Trophoblast cell (in vitro differentiated cells and primary cell): ENCODE measurements around the gene KCNN3.

Source experiments
- DNase-seq, 2 donors: peaks; one replicate each; pipeline ENCODE4 v3.0.0-alpha.2; 2016
- H2AFZ ChIP-seq: 2 replicates; pipeline ENCODE4 v1.6.1; 2013; ENCODE audit warnings: low read length, moderate library complexity, mild to moderate bottlenecking; ENCODE audit not compliant: insufficient read depth, poor library complexity
- H2AK5ac ChIP-seq: 2 replicates; pipeline ENCODE4 v1.6.1; 2013; ENCODE audit warnings: mild to moderate bottlenecking, low read length
- H2BK120ac ChIP-seq: 2 replicates; pipeline ENCODE4 v1.6.1; 2013; ENCODE audit warnings: low read length, mild to moderate bottlenecking, moderate library complexity; ENCODE audit not compliant: insufficient read depth, poor library complexity
- H2BK12ac ChIP-seq: 2 replicates; pipeline ENCODE4 v1.6.1; 2013; ENCODE audit warnings: mild to moderate bottlenecking, low read length, moderate library complexity
- H2BK5ac ChIP-seq: 2 replicates; pipeline ENCODE4 v1.6.1; 2013; ENCODE audit warnings: low read length, low read depth, moderate library complexity, mild to moderate bottlenecking; ENCODE audit not compliant: poor library complexity
- H3K14ac ChIP-seq: 2 replicates; pipeline ENCODE4 v1.6.1; 2013; ENCODE audit warnings: mild to moderate bottlenecking, low read length
- H3K18ac ChIP-seq: 2 replicates; pipeline ENCODE4 v1.6.1; 2013; ENCODE audit warnings: mild to moderate bottlenecking, low read length
- H3K23ac ChIP-seq: 2 replicates; pipeline ENCODE4 v1.6.1; 2013; ENCODE audit warnings: low read length
- H3K27ac ChIP-seq: 2 replicates; pipeline ENCODE4 v1.5.1; 2013; ENCODE audit warnings: low read depth, mild to moderate bottlenecking, inconsistent platforms, low read length, moderate library complexity
- H3K27me3 ChIP-seq: 2 replicates; pipeline ENCODE4 v1.6.1; 2013; ENCODE audit warnings: inconsistent platforms, mild to moderate bottlenecking, low read length, moderate library complexity; ENCODE audit not compliant: insufficient read depth
- H3K36me3 ChIP-seq, 2 experiments: 1 replicate in 1 of 2; 2 replicates in 1 of 2; pipeline ENCODE4 v1.6.1; 2013; ENCODE audit warnings: low read length in 2 of 2, mild to moderate bottlenecking in 2 of 2, moderate library complexity in 1 of 2; ENCODE audit not compliant: insufficient read depth in 2 of 2, control insufficient read depth in 1 of 2
- H3K4ac ChIP-seq: 2 replicates; pipeline ENCODE4 v1.6.1; 2013; ENCODE audit warnings: low read depth, mild to moderate bottlenecking, low read length, moderate library complexity
- H3K4me1 ChIP-seq, 2 experiments: 1 replicate in 1 of 2; 2 replicates in 1 of 2; pipeline ENCODE4 v1.6.1; 2013; ENCODE audit warnings: low read length in 2 of 2, mild to moderate bottlenecking in 2 of 2, moderate library complexity in 1 of 2; ENCODE audit not compliant: insufficient read depth in 2 of 2, control insufficient read depth in 1 of 2
- H3K4me2 ChIP-seq: 2 replicates; pipeline ENCODE4 v1.6.1; 2013; ENCODE audit warnings: inconsistent platforms, mild to moderate bottlenecking, low read length, moderate library complexity
- H3K4me3 ChIP-seq: 2 replicates; pipeline ENCODE4 v1.5.1; 2013; ENCODE audit warnings: mild to moderate bottlenecking, low read depth, low read length, inconsistent platforms
- H3K79me1 ChIP-seq: one replicate; pipeline ENCODE4 v1.6.1; 2013; ENCODE audit warnings: low read length
- H3K79me2 ChIP-seq: 2 replicates; pipeline ENCODE4 v1.6.1; 2013; ENCODE audit warnings: low read length, mild to moderate bottlenecking; ENCODE audit not compliant: control insufficient read depth, insufficient read depth, poor library complexity
- H3K9ac ChIP-seq: 2 replicates; pipeline ENCODE4 v1.6.1; 2013; ENCODE audit warnings: mild to moderate bottlenecking, low read length
- H3K9me3 ChIP-seq: 2 replicates; pipeline ENCODE4 v1.6.1; 2013; ENCODE audit warnings: low read depth, mild to moderate bottlenecking, control low read depth, inconsistent platforms, low read length; ENCODE audit not compliant: insufficient read depth
- H4K12ac ChIP-seq: 2 replicates; pipeline ENCODE4 v1.6.1; 2013; ENCODE audit warnings: low read depth, mild to moderate bottlenecking, low read length, moderate library complexity
- H4K8ac ChIP-seq: 2 replicates; pipeline ENCODE4 v1.6.1; 2013; ENCODE audit warnings: low read depth, mild to moderate bottlenecking, low read length, moderate library complexity
- H4K91ac ChIP-seq: one replicate; pipeline ENCODE4 v1.6.1; 2013; ENCODE audit warnings: low read depth, mild to moderate bottlenecking, low read length, moderate library complexity
- WGBS: extraction: QIAGEN DNeasy Blood & Tissue Kit; methylation state at CpG from one replicate; pipeline ENCODE4 v1.1.7; 2013; ENCODE audit warnings: missing lambda C conversion rate; ENCODE audit not compliant: insufficient read length, insufficient coverage; ENCODE audit errors: extremely low coverage; 5-methylcytosine and 5-hydroxymethylcytosine counted together

KCNN3 gene

DNA sequence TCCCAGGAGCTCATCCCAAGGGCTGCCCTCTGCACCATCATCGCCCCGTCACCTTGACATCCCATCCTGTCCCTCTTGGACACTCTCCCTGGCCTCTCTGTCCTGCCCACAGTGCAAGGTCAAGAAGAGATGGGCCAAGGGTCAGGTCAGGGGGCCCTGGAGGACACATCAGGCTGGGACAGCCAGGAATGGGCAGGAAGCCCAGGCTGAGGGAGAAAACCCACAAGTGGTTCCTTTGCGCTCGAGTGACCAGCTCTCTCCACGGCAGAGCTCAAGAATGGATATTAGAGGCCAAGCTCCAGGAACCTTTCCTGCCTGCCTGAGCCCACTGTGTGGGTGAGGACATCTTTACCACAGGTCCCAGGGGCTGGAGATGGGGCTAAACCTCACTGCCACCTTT lies 41.0 kb downstream of the KCNN3 start:
- H4K91ac ChIP-seq, result no peak overlapping the region
- H3K9me3 ChIP-seq, result peaks cover 2% of the 10 kb centered on the region
- no peaks in the 10 kb centered on the region for H3K4me1 ChIP-seq

DNA sequence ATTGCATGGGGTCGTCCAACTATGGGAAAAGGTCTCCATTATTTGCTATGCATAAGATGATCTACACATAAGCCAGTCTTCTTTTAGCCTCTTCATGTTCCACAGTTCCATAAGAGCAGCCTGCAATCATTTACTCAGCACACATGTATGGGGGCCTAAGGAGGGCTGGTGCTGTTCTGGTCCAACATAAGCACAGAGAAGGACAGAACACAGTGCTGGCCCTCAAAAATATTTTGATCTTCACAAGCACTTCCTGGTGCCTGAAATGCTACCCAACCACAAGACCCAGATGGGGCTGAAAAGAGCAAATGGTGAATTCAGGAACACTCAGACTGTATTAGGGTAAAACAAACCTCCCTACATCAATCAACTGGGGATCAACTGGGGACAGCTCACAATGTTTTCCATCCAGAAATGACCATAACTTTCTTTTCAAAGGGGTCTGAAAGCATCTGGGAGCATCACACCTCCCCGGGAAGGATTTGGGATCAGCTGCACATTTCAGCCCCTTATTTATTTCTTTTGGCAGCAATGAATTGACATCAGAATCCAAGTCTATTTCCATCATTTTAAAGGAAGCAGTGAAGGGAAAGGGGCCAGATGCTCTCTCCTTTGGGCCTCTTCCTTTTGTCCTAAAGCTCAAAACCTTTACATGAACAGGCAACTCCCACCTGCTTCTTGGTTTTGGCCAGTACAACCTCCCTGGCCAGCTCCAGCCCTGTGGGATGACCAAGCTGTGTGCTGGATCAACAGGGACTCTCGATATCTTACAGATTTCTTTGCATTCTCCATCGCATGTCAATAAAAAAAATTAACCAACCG lies 45.7 kb downstream of the KCNN3 start:
- Histone ChIP-seq H3K27me3 (no peaks in the 10 kb centered on the region), H3K79me2 (no peaks in the 10 kb centered on the region), H2BK12ac (no peak overlapping the region), H3K23ac (no peak overlapping the region), H2BK120ac (no peak overlapping the region), H4K12ac (no peak overlapping the region), H3K14ac (no peak overlapping the region), H4K91ac (no peak overlapping the region), H4K8ac (no peak overlapping the region), H3K18ac (no peak overlapping the region), H3K79me1 (no peaks in the 10 kb centered on the region), H2AK5ac (no peak overlapping the region), H3K27ac (no peak overlapping the region), H3K9me3 (no peaks in the 10 kb centered on the region), H2BK5ac (no peak overlapping the region), H3K4me2 (no peak overlapping the region), H3K36me3 (no peaks in the 10 kb centered on the region), H2AFZ (no peak overlapping the region), H3K4ac (no peak overlapping the region), H3K4me1 (no peaks in the 10 kb centered on the region), H3K9ac (no peak overlapping the region), H3K4me3 (no peak overlapping the region)
- DNase-seq, result no peak
- no CpG with 5 or more reads among the region's 5 CpGs for WGBS

More for the DNA sequence above, 41.0 kb downstream of the KCNN3 start:
- Histone ChIP-seq H3K36me3 (no peaks in the 10 kb centered on the region), H2BK120ac (no peak overlapping the region), H3K14ac (no peak overlapping the region), H4K8ac (no peak overlapping the region), H3K79me1 (no peaks in the 10 kb centered on the region), H3K4ac (no peak overlapping the region), H2AFZ (no peak overlapping the region), H3K18ac (no peak overlapping the region), H3K23ac (no peak overlapping the region), H3K27ac (no peak overlapping the region), H3K79me2 (no peaks in the 10 kb centered on the region), H3K27me3 (no peaks in the 10 kb centered on the region), H3K9ac (no peak overlapping the region), H2BK5ac (no peak overlapping the region), H3K4me2 (no peak overlapping the region), H2BK12ac (no peak overlapping the region), H3K4me3 (no peak overlapping the region), H2AK5ac (no peak overlapping the region), H4K12ac (no peak overlapping the region)
- no peak for DNase-seq
- no CpG with 5 or more reads among the region's 5 CpGs for WGBS

DNA sequence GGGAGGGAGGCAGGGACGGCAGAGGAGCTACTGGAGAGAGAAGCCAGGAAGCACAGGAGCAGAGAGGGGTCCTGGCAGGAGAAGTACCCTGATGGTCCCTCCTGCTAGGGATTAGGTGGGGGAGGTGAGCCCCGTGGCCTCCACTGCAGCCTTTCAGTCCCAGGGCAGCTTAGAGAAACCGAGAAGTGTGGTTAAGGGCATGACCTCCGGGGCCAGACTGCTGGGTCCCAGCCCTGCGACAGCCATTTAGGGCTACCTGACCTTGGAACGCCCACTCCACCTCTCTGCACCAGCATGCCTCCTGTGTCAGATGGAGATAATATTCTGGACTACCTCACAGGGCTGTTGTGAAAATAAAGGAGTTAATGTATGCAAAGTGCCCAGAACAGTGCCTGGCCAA lies 47.4 kb downstream of the KCNN3 start:
- Histone ChIP-seq H2BK120ac (no peak overlapping the region), H2BK12ac (no peak overlapping the region), H3K4me3 (no peak overlapping the region), H3K27me3 (no peaks in the 10 kb centered on the region), H4K12ac (no peak overlapping the region), H3K79me1 (no peaks in the 10 kb centered on the region), H4K8ac (no peak overlapping the region), H3K14ac (no peak overlapping the region), H3K23ac (no peak overlapping the region), H4K91ac (no peak overlapping the region), H3K79me2 (no peaks in the 10 kb centered on the region), H3K9me3 (no peaks in the 10 kb centered on the region), H3K9ac (no peak overlapping the region), H2AFZ (no peak overlapping the region), H2AK5ac (no peak overlapping the region), H3K18ac (no peak overlapping the region), H2BK5ac (no peak overlapping the region), H3K4ac (no peak overlapping the region), H3K4me1 (no peaks in the 10 kb centered on the region), H3K4me2 (no peak overlapping the region), H3K36me3 (no peaks in the 10 kb centered on the region), H3K27ac (no peak overlapping the region)
- DNase-seq, result no peak
- WGBS, result no CpG with 5 or more reads among the region's 6 CpGs

DNA sequence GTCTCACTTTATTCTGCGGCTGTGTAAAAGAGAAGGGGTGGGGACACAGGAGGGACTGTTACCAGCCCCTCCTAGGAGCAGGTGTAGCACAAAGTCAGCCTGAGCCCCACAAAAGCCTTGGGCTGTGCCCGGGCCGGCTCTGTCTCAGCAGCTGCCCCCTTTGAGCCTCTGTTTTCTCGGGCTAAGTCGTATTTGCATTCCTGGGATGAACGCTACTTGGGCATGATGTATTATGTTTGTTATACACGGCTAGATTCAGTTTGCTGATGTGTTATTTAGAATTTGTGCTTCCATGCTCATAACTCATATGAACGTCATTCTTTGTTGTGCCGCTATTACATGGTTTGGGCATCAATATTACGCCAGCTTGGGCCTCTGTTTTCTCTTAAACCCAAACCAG lies 47.8 kb downstream of the KCNN3 start:
- no peak overlapping the region for H3K18ac ChIP-seq
- H3K4me2 ChIP-seq, result no peak overlapping the region
- H3K79me2 ChIP-seq, result no peaks in the 10 kb centered on the region
- no peak overlapping the region for H4K12ac ChIP-seq
- H3K4ac ChIP-seq, result no peak overlapping the region
- H3K79me1 ChIP-seq, result no peaks in the 10 kb centered on the region
- H2BK5ac ChIP-seq, result no peak overlapping the region
- no CpG with 5 or more reads among the region's 10 CpGs for WGBS
- H3K27me3 ChIP-seq, result no peaks in the 10 kb centered on the region
- no peak overlapping the region for H2AFZ ChIP-seq
- H3K4me3 ChIP-seq, result no peak overlapping the region
- H2AK5ac ChIP-seq, result no peak overlapping the region
- H2BK12ac ChIP-seq, result no peak overlapping the region
- H2BK120ac ChIP-seq, result no peak overlapping the region
- no peak overlapping the region for H3K23ac ChIP-seq
- no peak overlapping the region for H3K27ac ChIP-seq
- H4K91ac ChIP-seq, result no peak overlapping the region
- no peak overlapping the region for H3K9ac ChIP-seq
- H3K14ac ChIP-seq, result no peak overlapping the region
- DNase-seq, result no peak
- H3K4me1 ChIP-seq, result no peaks in the 10 kb centered on the region
- H3K36me3 ChIP-seq, result no peaks in the 10 kb centered on the region
- no peak overlapping the region for H4K8ac ChIP-seq
- H3K9me3 ChIP-seq, result no peaks in the 10 kb centered on the region
